Measurements from ENCODE around the gene REEP3.

- TF ChIP-seq POU6F1 (CRISPR knock-in tag; IDR thresholded peaks at IDR 0.05; ENCODE audit: borderline replicate concordance, low read depth) = no peak
- TF ChIP-seq ISL1 (CRISPR knock-in tag; IDR thresholded peaks at IDR 0.05) = no peak
- no peak for TF ChIP-seq TCF4 (CRISPR knock-in tag; IDR thresholded peaks at IDR 0.05; ENCODE audit: borderline replicate concordance)
- TF ChIP-seq ZNF8 (CRISPR knock-in tag; IDR thresholded peaks at IDR 0.05) = no peak
- no peak for TF ChIP-seq RARB (CRISPR knock-in tag; IDR thresholded peaks at IDR 0.05)
- no peak for TF ChIP-seq TSHZ2 (CRISPR knock-in tag; IDR thresholded peaks at IDR 0.05)
- TF ChIP-seq ESRRG (CRISPR knock-in tag; IDR thresholded peaks at IDR 0.05) = no peak
- no peak for TF ChIP-seq ZNF565 (CRISPR knock-in tag; conservative IDR thresholded peaks at IDR 0.05; ENCODE audit: low read depth)
- TF ChIP-seq OSR1 (CRISPR knock-in tag; IDR thresholded peaks at IDR 0.05) = no peak
- no peak for TF ChIP-seq ZNF70 (CRISPR knock-in tag; IDR thresholded peaks at IDR 0.05)
- TF ChIP-seq ARNTL (CRISPR knock-in tag; IDR thresholded peaks at IDR 0.05; ENCODE audit: borderline replicate concordance, low read depth) = no peak
- TF ChIP-seq PPARA (CRISPR knock-in tag; IDR thresholded peaks at IDR 0.05; ENCODE audit: borderline replicate concordance) = no peak
- TF ChIP-seq PATZ1 (CRISPR knock-in tag; IDR thresholded peaks at IDR 0.05; ENCODE audit: borderline replicate concordance) = no peak
These were observed 152.0 kb downstream of the REEP3 start for GRCh38 chr10:63673246-63673645.

Data from SK-N-SH treated with all-trans-retinoic acid at 6 μM for 48 hours (cell line).